ENCODE measurements around the gene PDE8B.
A peak's percentile ranks its signal among the peaks of the same experiment; 100 is the strongest.

The PDE8B gene

DNA sequence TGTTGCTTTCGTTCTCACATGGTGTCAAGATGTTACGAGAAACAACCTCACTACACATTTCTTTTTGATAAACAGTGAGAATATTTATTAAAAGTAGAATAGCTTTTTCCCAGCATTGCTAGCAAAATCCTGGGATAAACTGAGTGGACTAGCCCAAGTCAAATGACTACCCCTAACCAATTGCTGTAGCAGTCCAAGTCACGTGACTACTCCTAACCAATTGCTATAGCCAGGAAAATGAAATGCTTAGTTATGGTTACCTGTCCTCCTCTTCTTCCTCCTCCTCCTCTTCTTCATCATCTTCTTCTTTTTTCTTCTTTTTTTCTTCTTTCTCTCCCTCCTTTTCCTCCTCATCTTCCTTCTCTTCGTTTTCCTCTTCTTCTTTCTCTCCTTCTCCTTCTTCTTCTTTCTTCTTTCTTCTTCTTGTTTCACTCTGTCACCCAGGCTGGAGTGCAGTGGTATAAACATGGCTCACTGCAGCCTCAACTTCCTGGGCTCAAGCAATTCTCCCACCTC lies 85.4 kb downstream of the PDE8B start:
- DNase-seq = no peak

DNA sequence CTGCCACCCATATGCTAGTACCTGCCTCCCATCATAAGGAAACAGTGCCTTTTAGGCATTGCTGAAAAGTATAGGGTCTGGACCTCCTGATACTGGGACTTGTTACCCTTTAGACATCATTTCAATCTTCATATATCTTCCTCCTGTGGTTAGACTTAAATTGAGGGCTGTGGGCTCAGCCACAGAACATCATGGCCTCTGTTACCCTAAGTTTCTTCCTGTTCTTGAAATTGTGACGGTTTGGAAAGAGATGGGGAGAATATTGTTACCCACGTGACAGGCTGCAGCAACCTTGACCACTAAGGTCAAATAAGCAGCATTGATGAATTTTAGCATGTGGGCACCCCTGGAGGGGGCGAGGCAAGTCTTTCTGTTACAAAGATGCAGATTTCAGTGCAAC lies 87.7 kb downstream of the PDE8B start:
- no peak for DNase-seq

DNA sequence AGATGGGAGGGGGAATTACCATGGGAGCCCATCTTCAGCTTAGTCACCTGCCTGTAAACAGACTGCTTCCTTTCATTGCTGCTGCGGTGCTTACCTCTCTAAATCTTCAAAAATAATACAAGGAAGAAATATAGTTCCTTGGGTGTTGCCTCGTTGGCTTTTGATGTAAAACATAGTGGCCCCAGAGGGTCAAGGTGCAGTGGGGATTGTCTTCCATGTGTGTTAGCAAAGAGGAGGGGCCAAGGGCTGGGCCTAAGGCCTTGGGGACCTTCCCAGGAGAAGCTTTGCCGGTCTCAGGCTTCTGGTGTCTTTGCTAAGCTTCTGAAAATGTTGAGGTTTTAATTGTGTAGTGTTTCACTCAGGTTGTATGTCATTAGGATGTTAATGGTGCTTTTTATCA lies 90.0 kb downstream of the PDE8B start:
- DNase-seq = no peak

DNA sequence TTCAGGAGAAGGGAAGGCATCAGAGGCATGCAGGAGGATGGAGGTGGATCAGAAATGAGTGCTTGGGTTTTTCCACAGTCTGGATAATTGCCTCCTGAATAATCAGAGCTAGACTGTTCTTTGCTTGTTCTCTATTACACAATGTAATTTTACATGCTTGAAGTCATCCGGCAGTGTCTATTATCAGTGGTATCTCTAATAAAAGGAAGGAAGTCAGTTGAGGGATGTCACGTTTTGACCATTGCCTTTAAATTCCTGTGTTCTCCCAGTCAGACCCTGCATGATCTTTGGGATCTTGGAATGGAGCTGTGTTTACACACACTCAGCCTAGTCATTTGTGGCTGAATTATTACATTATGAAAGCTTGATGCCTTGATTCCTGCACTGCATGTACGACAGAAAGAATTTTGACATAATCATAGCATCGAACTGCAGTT lies 91.0 kb downstream of the PDE8B start:
- DNase-seq = no peak

DNA sequence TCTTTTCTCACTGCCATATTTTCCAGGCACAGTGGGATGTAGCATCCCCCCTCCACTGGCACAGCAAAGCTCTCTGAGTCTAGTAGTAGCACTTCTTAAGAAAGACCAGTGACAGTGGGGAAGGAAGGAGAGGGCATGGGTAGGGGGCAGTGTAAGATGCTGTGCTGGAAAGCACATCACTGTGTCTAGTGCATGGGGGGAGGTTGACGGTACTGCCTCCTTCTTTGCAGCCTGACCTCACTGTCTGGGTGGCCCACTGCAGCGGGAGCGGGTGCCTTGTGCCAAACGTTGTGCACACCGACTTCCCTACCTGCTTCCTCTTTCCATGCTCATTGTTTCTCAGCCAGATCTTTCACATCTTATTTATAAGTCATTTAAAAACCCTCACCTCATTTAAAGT lies 91.8 kb downstream of the PDE8B start:
- no peak for DNase-seq

DNA sequence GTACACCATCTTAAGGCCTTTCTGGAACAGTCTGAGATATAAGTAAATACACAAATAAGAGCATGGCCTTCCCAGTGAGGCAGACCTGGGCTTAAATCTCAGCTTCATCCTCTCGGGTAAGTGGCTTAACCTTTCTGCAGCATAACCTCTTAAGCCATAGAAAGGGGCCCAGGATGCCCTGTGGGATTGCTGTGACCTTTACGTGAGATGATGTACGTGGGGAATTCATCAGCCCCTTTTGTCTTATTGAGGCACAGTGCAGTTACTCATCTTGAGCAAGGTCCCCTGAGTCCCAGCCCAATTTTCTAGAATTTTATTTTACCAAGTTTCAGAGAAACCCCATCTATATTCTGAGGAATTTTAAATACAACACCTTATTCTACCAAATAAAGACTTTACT lies 92.2 kb downstream of the PDE8B start:
- no peak for DNase-seq

DNA sequence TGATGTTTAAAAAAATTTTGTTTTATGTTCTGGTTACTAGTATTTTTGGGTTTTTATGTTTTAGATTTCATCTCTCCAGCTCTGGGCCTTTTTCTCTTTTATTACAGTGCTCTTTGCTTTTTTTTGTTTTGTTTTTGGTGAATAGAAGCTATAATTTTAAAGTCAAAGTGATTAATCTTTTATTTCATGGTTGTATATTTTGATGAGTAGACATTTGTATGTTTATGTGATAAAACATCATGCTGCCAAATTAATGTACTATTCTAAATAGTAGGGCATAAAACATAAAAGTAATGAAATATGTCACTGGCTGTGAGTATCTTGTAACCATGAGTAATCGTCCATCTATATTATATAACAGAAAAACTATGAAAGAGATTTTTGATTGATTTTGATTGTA lies 93.9 kb downstream of the PDE8B start:
- DNase-seq = no peak

DNA sequence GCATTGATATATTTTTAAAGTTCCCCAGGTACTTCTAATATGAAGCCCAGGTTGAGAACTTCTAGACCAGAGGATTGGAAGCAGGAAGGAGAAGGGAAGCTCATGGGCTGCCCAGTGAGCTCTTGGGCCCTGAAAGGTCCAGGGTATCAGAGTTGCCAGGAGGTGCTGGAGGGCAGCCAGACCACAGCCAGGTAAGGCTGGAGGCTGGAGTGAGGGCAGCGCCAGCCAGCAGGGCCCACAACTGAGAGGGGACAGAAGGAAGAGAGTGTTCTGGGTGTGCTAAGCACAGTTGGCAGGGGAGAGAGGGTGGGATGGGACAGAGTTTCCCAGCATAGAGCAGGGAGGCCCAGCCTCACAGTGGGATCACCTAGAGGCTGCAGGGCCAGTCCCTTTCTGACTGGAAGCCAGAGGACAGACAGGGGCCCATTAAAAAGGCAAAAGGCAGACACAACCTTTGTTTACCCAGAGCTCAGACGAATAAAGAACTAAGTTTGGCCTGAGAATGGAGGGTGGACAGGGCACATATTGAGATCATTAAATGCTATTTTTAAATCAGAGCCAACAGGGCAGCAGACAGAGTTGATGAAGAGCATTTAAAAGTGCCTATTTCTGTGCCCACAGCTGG lies 94.9 kb downstream of the PDE8B start:
- no peak for DNase-seq

DNA sequence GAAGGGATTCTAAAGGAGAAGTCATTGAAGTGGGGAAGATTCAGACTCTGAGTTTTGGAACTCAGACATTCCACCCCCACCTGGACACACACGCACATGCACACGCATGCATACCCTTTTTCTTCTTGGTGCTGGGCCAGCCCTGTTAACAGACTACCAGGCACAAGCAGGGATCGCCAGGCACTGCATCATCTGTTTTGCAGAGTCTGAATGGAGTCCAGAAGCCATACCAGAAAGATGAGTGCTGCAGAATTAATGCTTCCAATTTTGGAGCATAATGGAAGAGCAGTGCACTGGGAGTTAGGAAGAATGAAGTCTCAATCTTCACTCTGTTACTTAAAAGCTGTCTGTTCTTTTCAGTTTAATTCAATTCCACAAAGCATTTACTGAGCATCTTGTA lies 95.5 kb downstream of the PDE8B start:
- no peak for DNase-seq

DNA sequence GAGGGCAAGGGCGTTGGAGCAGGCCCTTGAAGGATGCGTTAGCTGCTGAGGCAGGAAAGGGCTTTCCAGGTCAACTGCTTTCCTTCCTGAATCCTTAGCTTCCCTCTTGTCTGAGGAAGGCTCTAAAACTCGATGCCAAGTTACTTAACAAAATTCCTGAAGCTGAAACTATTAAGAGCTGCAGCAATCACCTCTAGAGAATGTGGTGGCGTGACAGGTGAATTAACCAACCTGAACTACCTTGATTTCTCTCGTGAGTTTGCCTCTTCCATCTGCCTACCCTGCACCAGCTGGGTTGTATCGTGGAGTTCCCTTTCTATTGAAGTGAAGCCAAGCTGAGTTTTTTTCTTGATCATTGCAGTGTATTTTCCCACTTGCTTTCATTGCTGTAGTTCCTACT lies 96.1 kb downstream of the PDE8B start:
- no peak for DNase-seq

DNA sequence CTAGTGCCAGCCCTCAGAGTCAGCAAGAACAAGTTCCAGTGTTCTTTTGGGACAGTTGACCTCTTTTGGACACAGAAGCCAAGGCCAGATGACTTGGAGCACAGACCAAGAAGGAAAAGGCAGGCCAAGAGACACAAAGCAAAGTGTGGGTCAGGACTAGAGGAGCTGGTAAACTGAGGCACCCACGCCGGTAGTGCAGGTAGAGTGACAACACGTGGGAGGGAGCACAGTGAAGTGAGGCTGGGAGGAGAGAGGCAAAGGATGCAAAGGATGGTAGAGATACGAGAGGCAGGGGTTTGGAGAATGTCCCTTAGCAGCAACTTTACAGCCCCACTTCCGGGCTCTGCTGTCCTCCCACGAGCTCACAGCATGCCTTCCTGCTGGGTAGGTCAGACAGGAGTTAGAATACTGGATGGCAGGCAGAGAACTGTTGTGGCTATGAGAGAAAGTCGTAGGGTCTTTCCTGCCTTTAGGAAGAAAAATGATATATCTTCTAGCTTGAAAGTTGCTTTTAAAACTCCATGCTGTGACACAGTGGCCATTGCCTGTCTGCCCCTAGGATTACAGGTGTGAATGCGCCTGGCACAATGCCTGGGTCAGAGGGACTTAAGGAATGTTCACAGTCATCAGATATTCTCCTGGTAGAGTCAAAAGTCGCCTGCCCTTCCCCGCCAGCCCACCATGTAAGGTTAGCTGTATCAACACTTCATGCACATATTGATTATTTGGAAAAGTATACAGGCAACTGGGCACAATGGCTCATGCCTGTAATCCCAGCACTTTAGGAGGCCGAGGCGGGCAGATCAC lies 97.9 kb downstream of the PDE8B start:
- DNase-seq = no peak

DNA sequence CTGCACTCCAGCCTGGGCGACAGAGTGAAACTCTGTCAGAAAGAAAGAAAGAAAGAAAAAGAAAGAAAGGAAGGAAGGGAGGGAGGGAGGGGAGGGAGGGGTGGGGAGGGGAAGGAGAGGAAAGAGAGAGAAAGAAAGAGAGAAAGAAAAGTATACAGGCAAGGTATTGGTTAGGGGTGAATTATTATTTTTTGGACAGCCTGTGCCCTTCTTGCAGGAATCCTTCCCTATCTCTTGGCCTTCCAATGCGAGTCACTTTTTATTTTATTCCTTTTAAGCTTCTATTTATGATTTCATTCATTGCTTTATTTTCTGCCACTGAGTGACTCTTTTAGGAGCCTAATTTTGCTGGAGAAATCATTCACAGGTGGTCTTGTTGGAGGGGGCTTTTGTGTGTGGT lies 98.7 kb downstream of the PDE8B start:
- no peak for DNase-seq

DNA sequence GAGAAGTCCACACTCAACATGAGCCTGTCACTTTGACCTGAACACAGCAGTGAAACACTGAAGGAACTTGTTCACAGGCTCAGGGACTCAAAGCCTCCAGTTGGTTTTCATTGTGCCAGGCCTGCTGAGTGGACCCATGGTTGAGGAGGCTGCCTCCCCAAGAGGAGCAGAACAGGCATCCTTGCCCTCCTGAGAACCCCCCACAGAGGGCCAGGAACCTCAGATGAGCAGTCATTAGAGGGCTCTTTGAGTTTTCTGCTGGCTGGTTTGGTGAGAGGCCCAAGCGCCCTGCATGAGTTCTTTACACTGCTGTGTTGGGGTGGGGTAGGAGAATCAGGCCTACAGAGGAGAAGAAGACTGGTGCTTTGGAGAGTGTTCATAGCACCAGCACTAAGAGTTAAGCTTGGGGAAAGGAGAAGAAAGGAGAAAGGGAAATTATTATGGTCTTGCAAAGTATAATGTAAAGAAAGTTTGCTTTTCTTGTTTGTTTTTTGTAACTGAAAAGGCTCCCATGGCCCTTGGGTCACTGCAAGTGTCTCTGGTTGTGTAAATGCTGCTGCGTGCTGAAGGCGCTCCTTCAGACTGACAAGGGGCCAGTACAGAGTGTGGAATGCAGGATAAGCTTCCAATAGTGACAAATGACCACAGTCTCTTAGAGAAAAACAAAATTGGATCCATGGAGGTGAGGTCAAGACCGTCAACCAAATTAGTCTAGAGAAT lies 100.2 kb downstream of the PDE8B start:
- DNase-seq = no peak

DNA sequence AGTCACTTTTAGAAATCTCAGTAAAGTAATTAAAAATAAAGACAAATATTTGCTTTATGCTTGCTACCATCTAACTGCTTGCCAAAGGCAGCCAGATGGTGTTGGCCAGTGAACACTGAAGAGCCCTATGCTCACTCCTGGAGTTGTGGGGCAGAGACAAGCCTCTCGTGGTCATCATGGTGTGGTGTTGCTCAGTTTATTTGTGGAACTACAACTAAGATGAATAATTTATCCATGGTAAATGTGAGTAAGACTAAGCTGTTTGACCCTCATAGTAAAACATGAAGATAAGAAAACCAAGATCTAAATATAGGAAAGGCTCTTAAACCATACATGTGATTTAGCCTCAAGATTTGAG lies 100.7 kb downstream of the PDE8B start:
- no peak for DNase-seq

DNA sequence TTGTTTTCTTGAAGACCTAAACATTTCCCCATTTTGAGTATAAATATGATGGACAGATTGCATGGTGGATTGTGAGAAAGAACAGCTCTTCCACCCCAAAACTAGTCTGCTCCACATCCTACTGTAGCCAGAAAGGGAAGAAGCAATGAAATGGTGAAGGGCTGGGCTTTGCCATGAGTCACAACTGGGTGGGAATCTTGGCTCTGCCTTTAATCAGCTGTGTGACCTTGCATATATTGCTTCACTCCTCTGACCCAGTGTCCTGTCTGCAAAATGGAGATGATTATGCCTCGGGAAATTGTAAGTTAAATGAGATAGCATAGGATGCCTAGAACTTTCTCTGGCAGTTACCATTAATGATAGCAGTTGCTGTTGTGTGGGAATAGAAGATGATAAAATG lies 101.9 kb downstream of the PDE8B start:
- DNase-seq = no peak

DNA sequence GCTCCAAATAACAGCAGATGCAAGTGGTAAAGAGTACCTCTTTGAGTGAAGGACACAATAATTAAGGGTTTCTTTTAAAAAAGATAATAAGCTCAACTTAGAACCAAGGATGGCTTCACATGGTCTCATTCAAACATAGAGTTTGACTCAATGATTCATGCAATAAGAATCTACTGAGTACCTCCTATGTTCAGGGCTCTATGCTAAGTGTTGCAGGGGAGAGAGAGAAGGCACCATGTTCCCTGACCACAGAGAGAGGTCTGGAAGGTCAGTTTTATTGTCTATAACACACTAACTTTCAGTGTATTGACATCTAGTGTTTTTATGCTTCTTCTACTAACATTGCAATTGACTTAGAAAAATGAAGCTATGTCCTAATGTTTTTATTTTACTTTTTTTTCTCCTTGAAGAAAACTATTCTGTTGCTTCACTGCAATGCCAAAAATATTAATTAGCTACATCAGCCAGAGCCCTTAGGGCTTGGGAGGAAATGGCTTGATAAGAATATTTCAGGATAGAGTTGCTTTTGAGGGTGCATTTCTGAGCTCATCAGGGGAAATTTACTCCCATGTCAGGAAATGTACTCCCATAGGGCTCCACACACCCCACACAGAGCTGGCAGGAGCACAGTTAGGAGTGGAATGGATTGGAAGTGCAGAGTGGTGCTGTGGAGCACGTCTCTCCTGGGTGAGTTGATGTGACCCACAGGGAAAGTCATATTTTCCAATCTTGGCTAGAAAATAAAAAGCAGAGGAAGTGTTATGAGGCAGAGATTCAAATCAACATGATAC lies 106.6 kb downstream of the PDE8B start:
- DNase-seq = no peak

DNA sequence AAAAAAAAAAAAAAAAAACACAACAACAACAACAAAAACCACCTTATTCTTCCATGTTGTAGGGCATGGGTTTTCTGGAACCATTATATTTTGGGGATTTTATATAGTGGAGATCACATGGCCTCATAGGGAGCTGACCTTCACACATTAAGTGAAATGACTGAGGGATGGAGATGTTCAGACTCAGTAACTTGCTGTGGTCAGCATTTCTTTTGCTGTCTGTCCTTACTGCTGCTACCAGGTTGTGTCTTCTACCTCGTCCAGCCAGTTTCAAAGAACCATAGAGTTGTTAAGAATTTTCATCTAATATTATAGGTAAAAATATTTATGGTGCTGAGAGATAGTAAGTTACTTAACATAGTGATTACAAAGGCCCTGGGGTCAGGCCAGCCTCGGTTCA lies 107.6 kb downstream of the PDE8B start:
- DNase-seq = no peak

DNA sequence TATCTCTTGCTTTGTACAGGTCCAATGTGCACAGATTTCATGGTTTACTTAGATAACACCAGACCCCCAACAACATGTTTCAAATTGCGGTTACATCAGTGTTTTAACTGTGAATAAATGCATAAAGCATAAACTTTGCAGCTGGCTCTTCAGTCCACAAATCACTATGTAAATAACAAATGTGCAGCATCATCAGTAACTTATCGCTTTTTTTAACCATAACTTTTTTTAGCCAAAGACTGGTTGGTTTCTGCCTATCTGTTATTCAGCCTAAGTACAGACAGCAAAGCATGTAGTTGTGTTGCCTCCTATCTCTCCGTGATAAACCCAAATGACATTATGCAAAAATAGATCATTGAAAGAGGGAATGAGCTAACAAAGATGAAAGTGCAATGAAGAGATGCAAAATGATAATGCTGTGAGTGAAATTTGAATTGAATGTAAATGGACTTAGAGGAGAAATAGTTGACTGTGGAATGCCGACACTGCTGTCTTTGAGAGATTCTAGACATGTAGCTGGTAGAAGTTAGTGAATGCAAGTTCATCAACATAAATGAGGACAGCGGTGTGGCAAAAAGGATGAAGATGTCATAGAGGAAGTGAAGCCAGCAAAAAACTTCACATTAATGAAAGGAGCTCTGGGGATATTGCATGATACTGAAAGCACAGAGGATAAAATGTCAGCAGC lies 108.8 kb downstream of the PDE8B start:
- no peak for DNase-seq

DNA sequence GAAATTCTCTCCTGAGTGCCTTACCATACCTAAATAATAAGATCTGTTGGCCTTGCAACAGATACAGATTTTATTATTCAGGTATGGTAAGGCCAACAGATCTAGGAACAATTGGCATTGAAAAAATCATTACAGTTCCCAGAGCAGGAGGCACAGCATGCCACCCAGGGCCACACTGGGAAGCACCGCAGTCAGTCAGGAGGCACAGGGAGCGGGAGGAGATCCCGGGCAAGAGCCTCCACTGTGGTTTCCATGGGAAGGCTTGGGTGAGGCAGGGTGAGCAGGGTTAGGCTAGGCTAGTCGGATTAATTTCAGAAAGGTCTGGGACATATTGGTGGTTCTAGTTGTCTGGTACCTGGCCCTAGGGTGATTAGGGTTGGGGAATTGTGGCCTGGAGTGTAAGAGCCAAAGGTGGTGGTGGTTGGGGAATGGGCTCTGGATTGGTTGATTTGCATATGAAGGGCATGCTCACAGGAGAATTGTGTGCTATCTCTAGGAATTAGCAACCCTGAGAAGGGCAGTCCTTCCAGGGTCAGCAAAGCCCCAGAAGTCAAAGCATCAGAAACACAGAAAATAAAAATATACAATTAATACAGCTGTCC lies 111.4 kb downstream of the PDE8B start:
- DNase-seq = no peak

DNA sequence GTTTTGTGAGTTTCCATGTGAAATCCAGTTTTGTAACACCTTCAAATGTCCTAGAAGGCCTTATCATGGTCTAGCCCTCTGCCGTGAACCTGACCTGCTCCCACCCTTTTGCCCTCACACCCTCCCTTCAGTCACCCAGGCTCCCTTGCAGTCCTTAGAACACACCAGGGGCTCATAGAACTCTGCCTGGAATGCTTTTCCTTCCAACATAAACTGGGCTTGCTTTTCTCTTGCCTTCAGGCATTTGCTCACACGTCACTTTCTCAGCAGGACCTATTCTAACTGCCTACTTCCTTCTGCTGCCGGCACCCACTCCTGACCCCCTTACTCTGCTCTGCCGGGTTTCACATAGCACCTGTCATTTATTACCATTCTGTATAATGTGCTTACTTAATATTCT lies 111.9 kb downstream of the PDE8B start:
- DNase-seq = peak in 2 of 3 experiments; percentile 33 to 65

DNA sequence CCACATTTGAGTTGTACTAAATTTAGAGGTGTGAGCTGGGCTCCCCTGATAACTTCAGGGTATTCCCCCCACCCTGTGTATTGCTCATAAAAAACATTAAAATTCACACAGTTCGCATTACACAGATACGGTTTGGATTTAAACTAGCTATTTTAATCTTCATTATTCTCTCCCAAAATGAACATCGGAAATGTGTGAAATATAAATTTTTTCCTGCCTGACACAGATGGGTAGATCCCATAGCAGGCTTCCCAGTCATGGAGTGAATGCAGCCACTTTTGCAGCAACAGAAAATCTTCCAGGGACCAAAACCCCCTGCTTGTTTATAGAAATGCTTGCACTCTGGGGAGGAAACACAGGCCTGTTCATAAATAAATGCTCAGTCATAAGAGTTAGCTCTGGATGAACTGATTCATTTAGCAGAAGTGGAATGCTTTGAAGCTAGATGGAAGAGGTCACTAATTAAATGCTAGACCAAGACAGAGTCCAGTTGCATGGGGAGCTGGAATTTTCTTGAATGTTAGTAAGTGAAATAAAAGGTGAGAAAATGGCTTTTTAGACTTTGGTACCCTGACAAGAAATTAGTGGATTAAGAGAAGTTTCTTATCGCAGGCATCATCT lies 115.6 kb downstream of the PDE8B start:
- no peak for DNase-seq

All from NCI-H1417 (cell line).